ENCODE measurements around the gene TMEM30A.

Gene TMEM30A

DNA sequence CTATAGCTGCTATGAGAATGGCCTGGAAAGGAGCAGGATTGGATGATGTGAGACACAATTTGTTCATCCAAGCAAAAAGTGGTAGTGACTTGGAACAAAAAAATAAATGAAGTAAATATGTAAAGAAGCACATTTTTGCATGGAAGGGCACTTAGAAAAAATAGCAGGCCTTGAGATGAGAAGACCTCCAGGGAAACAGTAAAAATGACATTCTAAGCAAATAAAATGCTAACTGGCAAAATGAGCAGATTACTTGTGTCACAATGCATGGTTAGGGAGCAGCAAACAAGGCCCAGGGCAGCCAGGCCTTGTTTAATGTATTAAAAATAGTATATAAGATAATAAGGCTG, 21.2 kb downstream of the TMEM30A start:
- Histone ChIP-seq H3K4me1 (ENCODE audit: control insufficient read depth, insufficient read depth, low read length, poor library complexity, severe bottlenecking) (peaks cover 4% of the 10 kb centered on the region), H3K4me3 (ENCODE audit: extremely low read depth, insufficient read depth, low read length, poor library complexity, severe bottlenecking) (no peak overlapping the region), H3K27ac (ENCODE audit: low read depth, low read length, severe bottlenecking) (no peak overlapping the region), H3K9me3 (ENCODE audit: control insufficient read depth, low read length) (no peaks in the 10 kb centered on the region), H3K36me3 (ENCODE audit: control insufficient read depth, insufficient read depth, low read length) (peaks cover 33% of the 10 kb centered on the region)

DNA sequence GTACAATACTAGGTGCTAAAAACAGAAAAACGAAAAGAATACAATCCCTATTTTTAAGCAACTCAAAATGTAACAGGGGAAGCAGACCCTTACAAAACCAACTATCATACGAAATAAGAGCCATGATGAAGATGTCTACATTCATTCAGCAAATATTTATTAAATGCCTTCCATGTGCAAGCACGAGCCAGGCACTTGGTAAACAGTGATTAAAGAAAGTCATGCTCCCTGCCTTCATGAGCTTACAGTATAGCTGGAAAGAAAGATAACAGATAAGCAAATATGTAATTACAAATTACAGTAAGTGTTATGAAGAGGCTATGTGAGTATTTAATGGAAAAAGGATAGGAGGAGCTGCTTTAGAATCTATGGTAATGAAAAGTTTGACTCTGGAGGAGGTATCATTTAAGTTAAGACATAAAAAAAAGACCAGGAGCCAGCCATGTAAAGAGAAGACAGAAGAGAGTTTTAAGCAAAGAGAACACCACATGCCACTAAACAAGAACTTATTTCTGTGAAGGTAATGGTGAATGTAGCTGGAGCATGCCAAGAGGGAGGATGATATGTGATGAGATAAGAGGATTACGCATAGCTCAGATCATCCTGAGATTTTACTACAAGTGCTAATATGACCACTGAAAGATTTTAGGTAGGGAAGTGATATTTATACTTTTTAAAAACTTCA, 21.7 kb downstream of the TMEM30A start:
- 88% methylated on average over 1 of the region's 4 CpGs; no CpG with 5 or more reads in 1 of the 2 experiments for WGBS, 2 experiments (ENCODE audit: insufficient coverage in 2 of 2)
- no peak overlapping the region for H3K4me3 ChIP-seq (ENCODE audit: extremely low read depth, insufficient read depth, low read length, poor library complexity, severe bottlenecking)
- H3K36me3 ChIP-seq (ENCODE audit: control insufficient read depth, insufficient read depth, low read length): peaks cover 35% of the 10 kb centered on the region
- H3K9me3 ChIP-seq (ENCODE audit: control insufficient read depth, low read length): no peaks in the 10 kb centered on the region
- no peaks in the 10 kb centered on the region for H3K4me1 ChIP-seq (ENCODE audit: control insufficient read depth, insufficient read depth, low read length, poor library complexity, severe bottlenecking)
- no peak overlapping the region for H3K27ac ChIP-seq (ENCODE audit: low read depth, low read length, severe bottlenecking)

DNA sequence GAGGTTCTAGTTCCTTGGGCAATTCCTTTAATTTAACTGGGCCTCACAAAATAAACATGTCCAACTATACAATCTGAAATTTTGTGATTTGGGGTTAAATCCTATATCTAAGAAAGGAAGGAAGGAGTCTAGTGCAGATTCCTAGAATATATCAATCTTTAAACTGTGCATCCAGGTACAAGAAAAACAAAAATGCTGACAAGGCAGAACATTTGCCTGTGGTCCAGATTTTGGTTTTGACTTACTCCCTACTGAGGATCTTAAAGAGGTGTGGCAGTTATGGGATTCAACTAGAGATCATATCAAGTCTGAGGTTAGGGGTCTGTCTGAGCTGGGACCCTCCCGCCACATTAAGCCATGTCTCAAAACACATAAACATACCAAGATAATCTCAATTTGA, 23.3 kb downstream of the TMEM30A start:
- no peak overlapping the region for H3K27ac ChIP-seq (ENCODE audit: low read depth, low read length, severe bottlenecking)
- no peaks in the 10 kb centered on the region for H3K9me3 ChIP-seq (ENCODE audit: control insufficient read depth, low read length)
- no peak overlapping the region for H3K4me3 ChIP-seq (ENCODE audit: extremely low read depth, insufficient read depth, low read length, poor library complexity, severe bottlenecking)
- peaks cover 43% of the 10 kb centered on the region for H3K36me3 ChIP-seq (ENCODE audit: control insufficient read depth, insufficient read depth, low read length)
- no peaks in the 10 kb centered on the region for H3K4me1 ChIP-seq (ENCODE audit: control insufficient read depth, insufficient read depth, low read length, poor library complexity, severe bottlenecking)
- WGBS, 2 experiments (ENCODE audit: insufficient coverage in 2 of 2): no CpG with 5 or more reads among the region's 1 CpG

- no CpG with 5 or more reads among the region's 1 CpG for WGBS, 2 experiments (ENCODE audit: insufficient coverage in 2 of 2)
- no peaks in the 10 kb centered on the region for H3K9me3 ChIP-seq (ENCODE audit: control insufficient read depth, low read length)
- H3K36me3 ChIP-seq (ENCODE audit: control insufficient read depth, insufficient read depth, low read length): peaks cover 38% of the 10 kb centered on the region
- peak overlapping the region; percentile 63 for H3K27ac ChIP-seq (ENCODE audit: low read depth, low read length, severe bottlenecking)
- no peak overlapping the region for H3K4me3 ChIP-seq (ENCODE audit: extremely low read depth, insufficient read depth, low read length, poor library complexity, severe bottlenecking)
- no peaks in the 10 kb centered on the region for H3K4me1 ChIP-seq (ENCODE audit: control insufficient read depth, insufficient read depth, low read length, poor library complexity, severe bottlenecking)
Measured at GRCh38 chr6:75257343-75258087, 27.1 kb downstream of the TMEM30A start.

DNA sequence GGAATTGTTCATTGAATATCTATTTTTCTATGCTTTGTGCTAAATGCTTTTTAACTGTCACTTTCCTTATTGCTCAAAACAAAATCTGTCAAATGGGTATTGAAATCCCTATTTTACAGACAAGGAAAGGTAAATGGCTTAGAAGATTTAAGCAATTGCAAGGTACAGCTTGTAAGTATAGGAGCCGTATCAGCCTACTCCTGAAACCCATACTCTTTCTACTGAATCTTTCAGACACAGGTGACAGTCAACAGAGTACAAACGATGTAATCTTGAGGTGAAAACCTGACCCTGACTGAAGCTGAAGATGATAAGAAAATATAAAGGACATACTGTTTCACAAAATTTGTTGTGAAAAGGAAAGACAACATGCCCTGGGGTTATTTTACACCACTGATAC, 34.0 kb downstream of the TMEM30A start:
- peaks cover 6% of the 10 kb centered on the region for H3K36me3 ChIP-seq (ENCODE audit: control insufficient read depth, insufficient read depth, low read length)
- no peaks in the 10 kb centered on the region for H3K9me3 ChIP-seq (ENCODE audit: control insufficient read depth, low read length)
- no peak overlapping the region for H3K4me3 ChIP-seq (ENCODE audit: extremely low read depth, insufficient read depth, low read length, poor library complexity, severe bottlenecking)
- H3K4me1 ChIP-seq (ENCODE audit: control insufficient read depth, insufficient read depth, low read length, poor library complexity, severe bottlenecking): no peaks in the 10 kb centered on the region
- WGBS, 2 experiments (ENCODE audit: insufficient coverage in 2 of 2): 83% methylated on average over 1 of the region's 2 CpGs; no CpG with 5 or more reads in 1 of the 2 experiments
- H3K27ac ChIP-seq (ENCODE audit: low read depth, low read length, severe bottlenecking): no peak overlapping the region

DNA sequence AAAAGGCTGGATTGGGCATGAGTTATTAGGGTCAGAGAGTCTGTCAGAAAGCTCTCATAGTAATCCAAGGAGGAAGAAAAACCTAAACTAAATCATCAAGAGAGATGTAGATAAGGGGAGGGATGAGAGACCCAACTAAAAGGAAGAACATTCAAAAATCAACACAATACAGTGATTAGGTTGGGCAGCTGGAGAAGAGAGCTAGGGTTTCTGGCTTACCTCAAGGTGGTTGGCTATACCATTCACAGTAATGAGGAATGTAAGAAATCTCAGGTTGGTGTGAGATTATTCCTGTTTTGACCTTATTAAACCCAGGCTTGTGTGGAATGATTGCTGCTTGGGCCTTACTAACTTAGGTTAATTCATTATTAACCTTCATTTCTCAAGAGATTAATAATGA, 34.8 kb downstream of the TMEM30A start:
- no peaks in the 10 kb centered on the region for H3K36me3 ChIP-seq (ENCODE audit: control insufficient read depth, insufficient read depth, low read length)
- no peak overlapping the region for H3K4me3 ChIP-seq (ENCODE audit: extremely low read depth, insufficient read depth, low read length, poor library complexity, severe bottlenecking)
- H3K9me3 ChIP-seq (ENCODE audit: control insufficient read depth, low read length): no peaks in the 10 kb centered on the region
- H3K4me1 ChIP-seq (ENCODE audit: control insufficient read depth, insufficient read depth, low read length, poor library complexity, severe bottlenecking): no peaks in the 10 kb centered on the region
- no peak overlapping the region for H3K27ac ChIP-seq (ENCODE audit: low read depth, low read length, severe bottlenecking)

DNA sequence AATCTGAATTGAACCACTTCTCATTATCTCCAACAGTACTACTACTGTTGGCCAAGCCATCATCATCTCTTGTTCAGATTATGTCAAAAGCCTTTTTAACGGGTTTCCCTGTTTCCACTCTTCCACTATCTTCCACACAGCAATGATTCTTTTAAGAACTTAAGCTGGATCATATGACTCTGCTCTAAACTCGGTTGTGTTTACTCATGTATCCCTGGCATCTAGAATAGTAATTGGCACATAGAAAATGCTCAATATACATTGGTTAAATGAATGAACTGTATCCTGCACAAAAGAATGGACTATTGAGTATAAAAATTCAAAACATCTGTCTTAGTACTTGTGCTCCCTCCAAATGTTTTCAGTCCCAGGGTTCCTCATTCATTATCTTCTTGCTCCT, 38.2 kb downstream of the TMEM30A start:
- peaks cover 4% of the 10 kb centered on the region for H3K36me3 ChIP-seq (ENCODE audit: control insufficient read depth, insufficient read depth, low read length)
- no peak overlapping the region for H3K4me3 ChIP-seq (ENCODE audit: extremely low read depth, insufficient read depth, low read length, poor library complexity, severe bottlenecking)
- no peaks in the 10 kb centered on the region for H3K9me3 ChIP-seq (ENCODE audit: control insufficient read depth, low read length)
- 80 to 100% methylated on average over 1 of the region's 2 CpGs for WGBS, 2 experiments (ENCODE audit: insufficient coverage in 2 of 2)
- H3K4me1 ChIP-seq (ENCODE audit: control insufficient read depth, insufficient read depth, low read length, poor library complexity, severe bottlenecking): no peaks in the 10 kb centered on the region
- H3K27ac ChIP-seq (ENCODE audit: low read depth, low read length, severe bottlenecking): no peak overlapping the region

DNA sequence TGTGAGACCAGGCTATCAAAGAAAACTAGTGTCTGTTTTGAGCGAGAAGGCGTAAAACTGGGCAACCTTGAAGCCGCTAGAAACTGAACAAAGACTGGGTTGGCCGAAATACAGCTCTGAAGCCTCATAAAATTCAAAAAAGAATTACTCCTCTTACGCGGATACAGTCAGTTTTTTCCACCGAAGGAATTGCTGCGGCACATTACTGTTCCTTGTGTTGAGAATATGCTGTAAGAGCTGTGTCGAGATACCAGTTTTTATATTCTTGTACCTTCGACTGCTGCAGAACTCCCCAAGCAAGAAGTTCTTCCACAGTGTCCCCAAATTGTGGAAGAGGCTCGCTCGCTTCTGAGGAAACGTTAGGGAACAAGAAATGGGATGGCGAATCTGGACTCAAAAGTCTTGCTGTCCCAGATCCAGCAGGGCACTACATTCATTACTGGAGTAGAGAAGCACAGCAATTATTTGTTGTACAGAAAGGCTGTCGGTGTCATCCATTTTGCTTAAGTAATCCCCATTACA, 40.5 kb downstream of the TMEM30A start:
- H3K36me3 ChIP-seq (ENCODE audit: control insufficient read depth, insufficient read depth, low read length): peaks cover 21% of the 10 kb centered on the region
- H3K4me1 ChIP-seq (ENCODE audit: control insufficient read depth, insufficient read depth, low read length, poor library complexity, severe bottlenecking): no peaks in the 10 kb centered on the region
- H3K4me3 ChIP-seq (ENCODE audit: extremely low read depth, insufficient read depth, low read length, poor library complexity, severe bottlenecking): peak overlapping the region; percentile 95
- H3K9me3 ChIP-seq (ENCODE audit: control insufficient read depth, low read length): no peaks in the 10 kb centered on the region
- peak overlapping the region; percentile 94 for H3K27ac ChIP-seq (ENCODE audit: low read depth, low read length, severe bottlenecking)
- WGBS, 2 experiments (ENCODE audit: insufficient coverage in 2 of 2): 62 to 67% methylated on average over 7 to 10 of the region's 15 CpGs

- Histone ChIP-seq H3K36me3 (ENCODE audit: control insufficient read depth, insufficient read depth, low read length) (peaks cover 27% of the 10 kb centered on the region), H3K4me1 (ENCODE audit: control insufficient read depth, insufficient read depth, low read length, poor library complexity, severe bottlenecking) (no peaks in the 10 kb centered on the region), H3K9me3 (ENCODE audit: control insufficient read depth, low read length) (no peaks in the 10 kb centered on the region), H3K4me3 (ENCODE audit: extremely low read depth, insufficient read depth, low read length, poor library complexity, severe bottlenecking) (peak within 1 kb of the TSS; percentile 95), H3K27ac (ENCODE audit: low read depth, low read length, severe bottlenecking) (peak within 1 kb of the TSS; percentile 94)
- WGBS, 2 experiments (ENCODE audit: insufficient coverage in 2 of 2): 0 to 1% methylated on average over 26 to 27 of the region's 36 CpGs
Measured at GRCh38 chr6:75243333-75244062, 41.1 kb downstream of the TMEM30A start, which contains the start of gene COX7A2. Gene COX7A2, minus strand, starts transcription at chr6:75243801. Its CDS starts 67 bp downstream, at chr6:75243734.

DNA sequence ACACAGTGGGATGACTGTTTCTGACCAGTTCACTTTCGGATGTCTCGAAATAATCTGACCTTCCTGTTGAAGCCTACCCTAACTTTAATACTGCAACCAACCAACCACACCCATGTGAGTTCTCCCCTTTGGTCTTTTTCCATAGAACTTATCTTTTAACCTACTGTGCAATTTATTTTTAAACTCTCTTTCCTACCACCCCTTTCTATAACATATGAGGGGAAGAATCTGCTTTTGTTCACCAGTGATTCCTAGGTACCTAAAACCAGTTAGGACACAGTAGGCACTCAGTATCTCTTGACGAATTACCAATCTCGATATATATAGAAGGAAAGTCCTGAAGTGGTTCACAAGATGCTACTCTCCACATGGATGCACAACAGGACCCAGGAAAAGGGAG, 48.0 kb downstream of the TMEM30A start:
- Histone ChIP-seq H3K4me1 (ENCODE audit: control insufficient read depth, insufficient read depth, low read length, poor library complexity, severe bottlenecking) (no peaks in the 10 kb centered on the region), H3K36me3 (ENCODE audit: control insufficient read depth, insufficient read depth, low read length) (peaks cover 35% of the 10 kb centered on the region), H3K27ac (ENCODE audit: low read depth, low read length, severe bottlenecking) (no peak overlapping the region), H3K4me3 (ENCODE audit: extremely low read depth, insufficient read depth, low read length, poor library complexity, severe bottlenecking) (no peak overlapping the region), H3K9me3 (ENCODE audit: control insufficient read depth, low read length) (no peaks in the 10 kb centered on the region)
- WGBS, 2 experiments (ENCODE audit: insufficient coverage in 2 of 2): 91 to 100% methylated on average over 4 of the region's 4 CpGs

All from mesodermal cell (in vitro differentiated cells).